K562 (cell line): ENCODE results near the gene HPCA. TPM values are rescaled to one million over a fixed set of nuclear protein-coding genes. Genes with fewer than 3 reads are reported as not detected.

Experiments
- ATAC-seq: fragments of 200-7000 bp; cut with Tn5 transposase; 3 replicates; pipeline ENCODE4 v1.9.1; 2020; ENCODE audit warnings: moderate library complexity
- BruUV-seq: library from RNA; stranded (reverse); fragments of 400-500 nt; replicated peaks from 2 replicates; lab custom pipeline; 2021; lab: Mats Ljungman, UMichigan
- CTCF ChIA-PET: fragments of 300-600 bp; formaldehyde crosslinking; extraction: SDS; loops from one replicate; lab custom pipeline; 2021; ENCODE audit warnings: low intra/inter-chr PET ratio; lab: Yijun Ruan, JAX
- POLR2A ChIA-PET: fragments of 300-600, 350-650 bp; sonication (Branson Sonifier 250); formaldehyde crosslinking; extraction: SDS; loops from one replicate; lab custom pipeline; 2021; ENCODE audit warnings: antibody characterized with exemption, inconsistent platforms; lab: Yijun Ruan, JAX
- DNase-seq, 4 experiments: peaks; one replicate each; pipeline versions ENCODE4 v3.0.0 to v3.0.0-alpha.2; 2011 to 2018; ENCODE audit warnings: low spot score in 3 of 4, mixed read lengths in 3 of 4; ENCODE audit errors: extremely low read depth in 1 of 4
- FAIRE-seq: peaks from 2 replicates; lab custom pipeline; 2011; peaks lifted over from hg19 to GRCh38; lab: Jason Lieb, UNC
- H2AFZ ChIP-seq: 2 replicates; pipeline ENCODE4 v1.6.0; 2011; ENCODE audit warnings: low read depth, low read length, control low read depth, inconsistent platforms
- H3K27ac ChIP-seq: fragments of 200-600 bp; 3 replicates; pipeline ENCODE4 v1.8.0; 2011; ENCODE audit warnings: low read depth, mild to moderate bottlenecking, control low read depth, inconsistent platforms, low read length, moderate library complexity, mixed read lengths; ENCODE audit errors: extremely low read depth
- H3K27me3 ChIP-seq, 2 experiments: fragments of 300-600 bp in 1 of 2; 2 replicates in 1 of 2; 3 replicates in 1 of 2; pipeline versions ENCODE4 v1.6.0 to v1.8.0; 2011; ENCODE audit warnings: inconsistent platforms in 2 of 2, low read length in 2 of 2, mild to moderate bottlenecking in 1 of 2, mixed read lengths in 1 of 2, moderate library complexity in 1 of 2; ENCODE audit not compliant: control insufficient read depth in 2 of 2, insufficient read depth in 2 of 2
- H3K36me3 ChIP-seq: fragments of 300-600 bp; 3 replicates; pipeline ENCODE4 v1.8.0; 2011; ENCODE audit warnings: mild to moderate bottlenecking, low read length, inconsistent platforms; ENCODE audit not compliant: control insufficient read depth, insufficient read depth
- H3K4me1 ChIP-seq, 2 experiments: fragments of 200-600 bp in 1 of 2; replicated peaks in 1 of 2; 2 replicates in 1 of 2; 3 replicates in 1 of 2; pipeline versions ENCODE4 v1.5.1 to v1.8.0; 2011; ENCODE audit warnings: inconsistent platforms in 2 of 2, low read length in 2 of 2, mild to moderate bottlenecking in 1 of 2, mixed read lengths in 1 of 2, moderate library complexity in 1 of 2; ENCODE audit not compliant: control insufficient read depth in 2 of 2, insufficient read depth in 2 of 2
- H3K4me2 ChIP-seq: 2 replicates; pipeline ENCODE4 v1.6.1; 2011; ENCODE audit warnings: low read length, control low read depth, inconsistent platforms, mixed read lengths; ENCODE audit not compliant: insufficient read depth
- H3K4me3 ChIP-seq: fragments of 200-600 bp; sonication (generic), shearing (Covaris generic); 2 replicates; pipeline ENCODE4 v1.5.1; 2016; ENCODE audit warnings: control low read depth, inconsistent platforms
- H3K79me2 ChIP-seq: fragments of 200-600 bp; 3 replicates; pipeline ENCODE4 v1.8.0; 2011; ENCODE audit warnings: low read length, inconsistent platforms; ENCODE audit not compliant: control insufficient read depth, insufficient read depth
- H3K9ac ChIP-seq, 2 experiments: 2 replicates each; pipeline versions ENCODE4 v1.6.0 to v1.6.1; 2011; ENCODE audit warnings: low read depth in 2 of 2, low read length in 2 of 2, control low read depth in 1 of 2, inconsistent platforms in 1 of 2, mild to moderate bottlenecking in 1 of 2, mixed read lengths in 1 of 2; ENCODE audit not compliant: insufficient read depth in 1 of 2
- H3K9me1 ChIP-seq: one replicate; pipeline ENCODE4 v1.6.0; 2011; ENCODE audit warnings: inconsistent platforms, mild to moderate bottlenecking, low read length, moderate library complexity; ENCODE audit not compliant: control insufficient read depth, insufficient read depth
- H3K9me3 ChIP-seq: replicated peaks from 2 replicates; pipeline ENCODE4 v1.5.1; 2011; ENCODE audit warnings: low read depth, low read length, inconsistent platforms; ENCODE audit not compliant: control insufficient read depth, insufficient read depth
- H4K20me1 ChIP-seq: replicated peaks from 2 replicates; pipeline ENCODE4 v1.6.1; 2011; ENCODE audit warnings: low read length, inconsistent platforms, mixed read lengths; ENCODE audit not compliant: control insufficient read depth, insufficient read depth
- NFIC ChIP-seq: fragments of 450-650 bp; IDR thresholded peaks from 2 replicates; pipeline ENCODE4 v1.6.1; 2017; ENCODE audit warnings: mild to moderate bottlenecking, inconsistent platforms
- PML ChIP-seq: IDR thresholded peaks from 2 replicates; pipeline ENCODE4 v1.6.1; 2012; ENCODE audit warnings: low read length, inconsistent platforms
- RAD51 ChIP-seq: fragments of 450-650 bp; IDR thresholded peaks from 2 replicates; pipeline ENCODE4 v1.7.1; 2016; ENCODE audit warnings: low read depth, mild to moderate bottlenecking, borderline replicate concordance
- RNF2 ChIP-seq: sonication (generic); IDR thresholded peaks from 2 replicates; pipeline ENCODE4 v1.6.1; 2016
- ZNF184 ChIP-seq: sonication (generic); formaldehyde crosslinking; IDR thresholded peaks from 2 replicates; pipeline ENCODE4 v1.5.0; 2020; ENCODE audit warnings: missing genetic modification reagents
- WGBS: fragments of 100-300 bp; shearing (Covaris generic); methylation state at CpG from one replicate; pipeline ENCODE4 v1.1.6; 2016; ENCODE audit warnings: low coverage, mixed read lengths; ENCODE audit not compliant: insufficient coverage; ENCODE audit errors: missing lambda C conversion rate; 5-methylcytosine and 5-hydroxymethylcytosine counted together
- in situ Hi-C: fragments of 300-500 bp; cut with MboI; formaldehyde crosslinking; loops from 4 replicates; pipeline ENCODE4 v1.15.0; 2018; ENCODE audit warnings: inconsistent platforms, mixed read lengths
- intact Hi-C: fragments of 100-400 bp; cut with micrococcal nuclease; formaldehyde crosslinking; loops from 2 replicates; pipeline ENCODE4 v1.14.2; 2022
- polyA plus RNA-seq, 8 experiments: library from polyadenylated mRNA; depleted of rRNA in 4 of 8; stranded (reverse) in 5 of 8; unstranded in 3 of 8; fragments of >200 nt; fragmentation: Nextera tagmentation in 2 of 8; fragmentation: Illumina TruSeq in 1 of 8; extraction: Ambion mirVana in 2 of 8; extraction: Trizol in 1 of 8; gene quantifications; 2 replicates each; pipeline versions ENCODE4 v1.2.1 to v1.2.3, GENCODE V29; 2011 to 2014; ENCODE audit warnings: inconsistent platforms in 1 of 8, missing spikeins in 1 of 8
- total RNA-seq, 7 experiments: library from RNA; depleted of rRNA in 6 of 7; stranded (reverse); fragments of >200 nt in 6 of 7; fragmentation: Illumina TruSeq in 2 of 7; extraction: Trizol in 2 of 7; gene quantifications; 2 replicates each; pipeline versions ENCODE4 v1.2.1 to v1.2.3, GENCODE V29; 2011 to 2021; ENCODE audit warnings: low replicate concordance in 1 of 7
- TF ChIP-seq, protein P1 (sequence below), 2 experiments: IDR thresholded peaks; 2 replicates each; pipeline ENCODE4 v1.6.1; 2012; ENCODE audit warnings: improper control_type of control experiment in 2 of 2, low read depth in 2 of 2, low read length in 2 of 2, borderline replicate concordance in 1 of 2
- TF ChIP-seq, protein P2 (sequence below): sonication (generic); formaldehyde crosslinking; IDR thresholded peaks from 2 replicates; pipeline ENCODE4 v1.8.1; 2023; ENCODE audit warnings: mild to moderate bottlenecking, missing genetic modification reagents, moderate library complexity
- TF ChIP-seq, protein P3 (sequence below): fragments of 250-450 bp; sonication (Bioruptor Pico); IDR thresholded peaks from 2 replicates; pipeline ENCODE4 v1.4.0; 2020; ENCODE audit warnings: mild to moderate bottlenecking, moderate library complexity, borderline replicate concordance

The HPCA gene
- total and polyA plus RNA-seq, 9 of the 15 experiments (the other 6 are each of a cell fraction or from before 2014, with no cell fraction given) = not detected

DNA sequence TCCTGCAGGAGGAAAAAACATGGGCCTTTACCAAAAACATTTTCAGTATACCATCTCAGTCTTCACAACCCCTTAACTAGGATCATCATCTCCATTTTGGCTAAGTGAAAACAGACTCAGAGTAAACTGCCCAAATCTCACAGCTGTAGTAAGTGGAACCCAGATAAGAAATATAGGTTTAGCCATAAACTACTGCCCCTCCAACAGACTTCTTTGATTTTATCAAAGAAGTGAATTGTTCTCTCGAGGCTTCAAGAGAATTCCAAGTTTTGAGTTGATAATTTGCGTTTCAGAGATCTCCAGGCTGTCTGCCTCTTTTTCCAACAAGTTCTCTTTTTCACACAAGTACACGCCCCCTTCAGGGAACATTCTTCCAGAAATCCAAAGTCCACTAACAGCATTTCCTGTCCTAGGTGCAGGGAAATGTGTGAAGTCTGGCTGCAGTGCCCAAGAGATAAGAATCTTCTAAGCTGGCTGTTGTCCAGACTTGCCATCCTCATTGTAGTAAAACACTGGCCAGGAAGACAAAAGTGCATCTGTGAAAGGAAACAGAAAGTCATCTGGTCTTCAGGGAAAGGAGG, 47.5 kb downstream of the HPCA start (continued):
- TF ChIP-seq, protein P1, sequence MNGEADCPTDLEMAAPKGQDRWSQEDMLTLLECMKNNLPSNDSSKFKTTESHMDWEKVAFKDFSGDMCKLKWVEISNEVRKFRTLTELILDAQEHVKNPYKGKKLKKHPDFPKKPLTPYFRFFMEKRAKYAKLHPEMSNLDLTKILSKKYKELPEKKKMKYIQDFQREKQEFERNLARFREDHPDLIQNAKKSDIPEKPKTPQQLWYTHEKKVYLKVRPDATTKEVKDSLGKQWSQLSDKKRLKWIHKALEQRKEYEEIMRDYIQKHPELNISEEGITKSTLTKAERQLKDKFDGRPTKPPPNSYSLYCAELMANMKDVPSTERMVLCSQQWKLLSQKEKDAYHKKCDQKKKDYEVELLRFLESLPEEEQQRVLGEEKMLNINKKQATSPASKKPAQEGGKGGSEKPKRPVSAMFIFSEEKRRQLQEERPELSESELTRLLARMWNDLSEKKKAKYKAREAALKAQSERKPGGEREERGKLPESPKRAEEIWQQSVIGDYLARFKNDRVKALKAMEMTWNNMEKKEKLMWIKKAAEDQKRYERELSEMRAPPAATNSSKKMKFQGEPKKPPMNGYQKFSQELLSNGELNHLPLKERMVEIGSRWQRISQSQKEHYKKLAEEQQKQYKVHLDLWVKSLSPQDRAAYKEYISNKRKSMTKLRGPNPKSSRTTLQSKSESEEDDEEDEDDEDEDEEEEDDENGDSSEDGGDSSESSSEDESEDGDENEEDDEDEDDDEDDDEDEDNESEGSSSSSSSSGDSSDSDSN (IDR thresholded peaks at IDR 0.05; ENCODE audit: borderline replicate concordance in 1 of 2, low read depth in 2 of 2, low read length in 2 of 2) = 0 out of 4 replicates have a peak, but pooled peaks of 1 of the 2 experiments have one; percentile 12
- TF ChIP-seq RNF2 (no peak), NFIC (peak; percentile 71)
- TF ChIP-seq, protein P2, sequence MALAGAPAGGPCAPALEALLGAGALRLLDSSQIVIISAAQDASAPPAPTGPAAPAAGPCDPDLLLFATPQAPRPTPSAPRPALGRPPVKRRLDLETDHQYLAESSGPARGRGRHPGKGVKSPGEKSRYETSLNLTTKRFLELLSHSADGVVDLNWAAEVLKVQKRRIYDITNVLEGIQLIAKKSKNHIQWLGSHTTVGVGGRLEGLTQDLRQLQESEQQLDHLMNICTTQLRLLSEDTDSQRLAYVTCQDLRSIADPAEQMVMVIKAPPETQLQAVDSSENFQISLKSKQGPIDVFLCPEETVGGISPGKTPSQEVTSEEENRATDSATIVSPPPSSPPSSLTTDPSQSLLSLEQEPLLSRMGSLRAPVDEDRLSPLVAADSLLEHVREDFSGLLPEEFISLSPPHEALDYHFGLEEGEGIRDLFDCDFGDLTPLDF (CRISPR knock-in tag) = 0 out of 2 replicates have a peak, but pooled peaks have one; percentile 31
- TF ChIP-seq, all 486 proteins: peak for 9

GRCh38 chr1:32934535-32934934, 48.2 kb downstream of the HPCA start:
- no peak for DNase-seq
- FAIRE-seq = no peak
- in situ Hi-C loops (no loop called here), intact Hi-C loops (no loop called here)
- no peak overlapping the region for H3K4me2 ChIP-seq
- 88% methylated on average over 10 of the region's 10 CpGs for WGBS
- no peak overlapping the region for H2AFZ ChIP-seq
- ATAC-seq = no peak
- no TSS peak for BruUV-seq
- CTCF ChIA-PET = interaction anchor here (2.2 to 3.3 kb wide), 3 partner anchors 72 to 152 kb away, joined by 12 to 20 read pairs (median 13); no protein-coding TSS in a partner anchor
- H3K36me3 ChIP-seq = peaks cover 21% of the 10 kb centered on the region; the same call in 1 of the 3 replicates
- H3K4me3 ChIP-seq = no peak overlapping the region
- no peaks in the 10 kb centered on the region for H3K9me1 ChIP-seq
- TF ChIP-seq, protein P3, sequence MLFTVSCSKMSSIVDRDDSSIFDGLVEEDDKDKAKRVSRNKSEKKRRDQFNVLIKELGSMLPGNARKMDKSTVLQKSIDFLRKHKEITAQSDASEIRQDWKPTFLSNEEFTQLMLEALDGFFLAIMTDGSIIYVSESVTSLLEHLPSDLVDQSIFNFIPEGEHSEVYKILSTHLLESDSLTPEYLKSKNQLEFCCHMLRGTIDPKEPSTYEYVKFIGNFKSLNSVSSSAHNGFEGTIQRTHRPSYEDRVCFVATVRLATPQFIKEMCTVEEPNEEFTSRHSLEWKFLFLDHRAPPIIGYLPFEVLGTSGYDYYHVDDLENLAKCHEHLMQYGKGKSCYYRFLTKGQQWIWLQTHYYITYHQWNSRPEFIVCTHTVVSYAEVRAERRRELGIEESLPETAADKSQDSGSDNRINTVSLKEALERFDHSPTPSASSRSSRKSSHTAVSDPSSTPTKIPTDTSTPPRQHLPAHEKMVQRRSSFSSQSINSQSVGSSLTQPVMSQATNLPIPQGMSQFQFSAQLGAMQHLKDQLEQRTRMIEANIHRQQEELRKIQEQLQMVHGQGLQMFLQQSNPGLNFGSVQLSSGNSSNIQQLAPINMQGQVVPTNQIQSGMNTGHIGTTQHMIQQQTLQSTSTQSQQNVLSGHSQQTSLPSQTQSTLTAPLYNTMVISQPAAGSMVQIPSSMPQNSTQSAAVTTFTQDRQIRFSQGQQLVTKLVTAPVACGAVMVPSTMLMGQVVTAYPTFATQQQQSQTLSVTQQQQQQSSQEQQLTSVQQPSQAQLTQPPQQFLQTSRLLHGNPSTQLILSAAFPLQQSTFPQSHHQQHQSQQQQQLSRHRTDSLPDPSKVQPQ (CRISPR knock-in tag) = no peak
- TF ChIP-seq PML (no peak), ZNF184 (CRISPR knock-in tag) (no peak), RAD51 (no peak)
- no peaks in the 10 kb centered on the region for H3K79me2 ChIP-seq
- POLR2A ChIA-PET = interaction anchor here (0.6 to 1.7 kb wide), 6 partner anchors 9 to 121 kb away, joined by 3 to 7 read pairs (median 4); partner anchors contain the start of gene RNF19B
- H3K9me3 ChIP-seq = no peaks in the 10 kb centered on the region
- no peaks in the 10 kb centered on the region for H4K20me1 ChIP-seq
- H3K27me3 ChIP-seq = peaks cover 0 to 3% of the 10 kb centered on the region in 2 experiments; a peak in 2 of 5 replicates
- H3K4me1 ChIP-seq = peaks cover 0 to 9% of the 10 kb centered on the region in 2 experiments; a peak in 3 of 5 replicates
- H3K27ac ChIP-seq = no peak overlapping the region
- H3K9ac ChIP-seq = no peak overlapping the region
